Femur (tissue), 1 donor: Measurements from ENCODE around the gene MEX3D.

Experiments used
- DNase-seq: peaks from one replicate; pipeline ENCODE4 v3.0.0-alpha.2; 2017

MEX3D gene

GRCh38 chr19:1568320-1569019, at the start of gene MEX3D:
MEX3D (minus strand) TSS chr19:1568325; CDS start chr19:1568058, 267 bp downstream.
- peak; percentile 82 for DNase-seq

GRCh38 chr19:1616875-1617274, 48.8 kb upstream of the MEX3D start:
- DNase-seq: no peak

- no peak for DNase-seq
Observed at GRCh38 chr19:1616396-1616795, 48.3 kb upstream of the MEX3D start.

- DNase-seq: no peak
Observed at GRCh38 chr19:1615156-1615765, 47.1 kb upstream of the MEX3D start.

- DNase-seq: no peak
Observed at GRCh38 chr19:1613808-1614570, 45.9 kb upstream of the MEX3D start.

- no peak for DNase-seq
Observed at GRCh38 chr19:1613146-1613545, 45.0 kb upstream of the MEX3D start.

GRCh38 chr19:1612114-1613086, 44.3 kb upstream of the MEX3D start:
- no peak for DNase-seq

- no peak for DNase-seq
Observed at GRCh38 chr19:1611353-1611752, 43.2 kb upstream of the MEX3D start.

GRCh38 chr19:1610579-1610978, 42.5 kb upstream of the MEX3D start:
- DNase-seq: no peak

GRCh38 chr19:1609680-1610474, 41.8 kb upstream of the MEX3D start:
- no peak for DNase-seq

GRCh38 chr19:1609103-1609396, 40.9 kb upstream of the MEX3D start:
- DNase-seq: no peak

GRCh38 chr19:1608359-1609102, 40.4 kb upstream of the MEX3D start:
- no peak for DNase-seq

- DNase-seq: peak; percentile 51
Observed at GRCh38 chr19:1606138-1606651, 38.1 kb upstream of the MEX3D start.

- DNase-seq: peak; percentile 97
Observed at GRCh38 chr19:1605236-1606137, 37.4 kb upstream of the MEX3D start, which contains the start of gene UQCR11. UQCR11 (minus strand) TSS chr19:1605462; CDS start chr19:1605409, 53 bp downstream.

GRCh38 chr19:1602091-1602707, 34.1 kb upstream of the MEX3D start:
- DNase-seq: no peak

- no peak for DNase-seq
Observed at GRCh38 chr19:1601613-1602064, 33.5 kb upstream of the MEX3D start.

- no peak for DNase-seq
Observed at GRCh38 chr19:1599460-1599846, 31.3 kb upstream of the MEX3D start.

GRCh38 chr19:1598777-1599459, 30.8 kb upstream of the MEX3D start:
- DNase-seq: no peak

GRCh38 chr19:1593501-1593772, 25.3 kb upstream of the MEX3D start:
- no peak for DNase-seq
